Measurements from ENCODE around the gene FAM193B.

FAM193B gene

GRCh38 chr5:177493795-177494345 is 60.5 kb downstream of the FAM193B start:
- TF ChIP-seq ZFP3 (CRISPR knock-in tag; IDR thresholded peaks at IDR 0.05): no peak
- no peak for TF ChIP-seq CREB5 (CRISPR knock-in tag; IDR thresholded peaks at IDR 0.05; ENCODE audit: low read depth)
- no peak for ATAC-seq

GRCh38 chr5:177492841-177493240 is 61.5 kb downstream of the FAM193B start:
- ATAC-seq: no peak
- no peak for TF ChIP-seq ZFP3 (CRISPR knock-in tag; IDR thresholded peaks at IDR 0.05)

- TF ChIP-seq TSHZ2 (CRISPR knock-in tag; IDR thresholded peaks at IDR 0.05) (no peak), ZNF565 (CRISPR knock-in tag; conservative IDR thresholded peaks at IDR 0.05; ENCODE audit: low read depth) (no peak), BACH2 (CRISPR knock-in tag; IDR thresholded peaks at IDR 0.05; ENCODE audit: borderline replicate concordance) (no peak), CREB5 (CRISPR knock-in tag; IDR thresholded peaks at IDR 0.05; ENCODE audit: low read depth) (no peak), SNAI2 (CRISPR knock-in tag; IDR thresholded peaks at IDR 0.05) (no peak), ZC3H10 (CRISPR knock-in tag; IDR thresholded peaks at IDR 0.05) (no peak), POU6F1 (CRISPR knock-in tag; IDR thresholded peaks at IDR 0.05; ENCODE audit: borderline replicate concordance, low read depth) (no peak)
- ATAC-seq: no peak
These were observed 62.2 kb downstream of the FAM193B start for GRCh38 chr5:177491983-177492746.

GRCh38 chr5:177491429-177491945 is 62.9 kb downstream of the FAM193B start:
- ATAC-seq: no peak

GRCh38 chr5:177490992-177491391 is 63.4 kb downstream of the FAM193B start:
- no peak for ATAC-seq
- no peak for TF ChIP-seq OSR1 (CRISPR knock-in tag; IDR thresholded peaks at IDR 0.05)

More at GRCh38 chr5:177491429-177491945, 62.9 kb downstream of the FAM193B start:
- TF ChIP-seq PATZ1 (CRISPR knock-in tag; IDR thresholded peaks at IDR 0.05; ENCODE audit: borderline replicate concordance): no peak
- no peak for TF ChIP-seq ESRRG (CRISPR knock-in tag; IDR thresholded peaks at IDR 0.05)
- no peak for TF ChIP-seq SNAI2 (CRISPR knock-in tag; IDR thresholded peaks at IDR 0.05)
- TF ChIP-seq ISL1 (CRISPR knock-in tag; IDR thresholded peaks at IDR 0.05): no peak
- no peak for TF ChIP-seq ZNF70 (CRISPR knock-in tag; IDR thresholded peaks at IDR 0.05)
- TF ChIP-seq TOX (CRISPR knock-in tag; IDR thresholded peaks at IDR 0.05; ENCODE audit: borderline replicate concordance): no peak
- no peak for TF ChIP-seq BACH2 (CRISPR knock-in tag; IDR thresholded peaks at IDR 0.05; ENCODE audit: borderline replicate concordance)
- TF ChIP-seq ZC3H10 (CRISPR knock-in tag; IDR thresholded peaks at IDR 0.05): no peak
